Measurements from ENCODE around the gene MLST8.
"Not testable (repeated sequence)": the region's sequence is repeated elsewhere in the genome, so short reads cannot be mapped to it uniquely, and the experiment has no call there.

Gene MLST8

GRCh38 chr16:2191446-2191706, 13.9 kb upstream of the MLST8 start:
- no peak for DNase-seq

DNA sequence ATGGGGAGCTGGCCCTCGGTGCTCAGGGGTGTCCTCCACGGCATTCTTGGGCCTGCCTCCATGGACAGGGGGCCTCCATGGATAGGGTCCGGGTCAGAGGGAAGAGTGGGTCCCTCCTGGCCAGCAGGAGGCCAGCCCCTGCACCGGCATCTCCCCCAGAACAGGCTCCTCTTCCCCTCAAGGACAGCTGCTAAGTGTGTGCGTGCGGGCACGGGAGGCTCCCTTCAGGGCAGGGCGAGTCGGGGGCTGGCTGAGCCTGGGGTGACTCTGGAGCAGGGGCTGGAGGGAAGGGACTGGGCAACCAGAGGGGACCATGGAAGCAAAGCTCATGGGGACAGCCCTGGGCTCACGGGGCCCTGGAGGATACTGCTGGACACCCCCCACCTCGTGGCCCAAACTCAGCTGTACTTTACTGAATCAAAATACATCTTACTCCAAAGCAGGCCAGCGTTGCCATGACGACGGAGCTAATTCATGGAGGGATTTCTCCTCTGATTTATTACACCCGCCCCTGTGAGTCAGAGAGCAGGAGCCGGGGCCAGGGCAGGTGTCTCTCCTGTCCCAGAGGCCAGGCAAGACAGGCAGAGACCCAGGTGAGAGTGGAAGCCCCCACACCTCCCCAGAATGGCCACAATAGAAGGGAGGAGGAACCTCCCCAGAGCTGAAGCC, 11.0 kb upstream of the MLST8 start:
- DNase-seq: peak; percentile 81

DNA sequence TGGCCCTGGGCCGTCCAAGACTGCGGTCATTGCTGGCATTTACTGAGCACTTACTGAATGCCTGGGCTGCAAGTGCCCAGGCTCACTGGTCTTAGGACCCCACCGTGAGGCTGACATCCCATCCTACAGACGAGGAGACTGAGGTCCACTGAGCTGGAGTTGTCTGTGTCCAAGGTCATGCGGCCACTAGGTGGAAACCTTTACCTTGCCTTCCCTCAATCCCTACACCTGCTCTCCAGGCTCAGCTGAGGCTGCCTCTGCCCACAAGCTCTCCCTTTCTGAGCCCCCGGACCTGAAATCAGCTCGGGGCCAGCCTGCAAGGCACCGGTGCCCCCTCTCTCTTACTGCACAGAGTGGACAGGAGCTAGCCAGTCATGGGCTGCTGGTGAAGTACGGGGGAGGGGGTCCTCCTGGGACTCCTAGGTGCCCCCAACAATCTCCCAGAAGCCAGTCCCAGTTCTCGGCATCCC, 10.4 kb upstream of the MLST8 start:
- DNase-seq: peak; percentile 86

DNA sequence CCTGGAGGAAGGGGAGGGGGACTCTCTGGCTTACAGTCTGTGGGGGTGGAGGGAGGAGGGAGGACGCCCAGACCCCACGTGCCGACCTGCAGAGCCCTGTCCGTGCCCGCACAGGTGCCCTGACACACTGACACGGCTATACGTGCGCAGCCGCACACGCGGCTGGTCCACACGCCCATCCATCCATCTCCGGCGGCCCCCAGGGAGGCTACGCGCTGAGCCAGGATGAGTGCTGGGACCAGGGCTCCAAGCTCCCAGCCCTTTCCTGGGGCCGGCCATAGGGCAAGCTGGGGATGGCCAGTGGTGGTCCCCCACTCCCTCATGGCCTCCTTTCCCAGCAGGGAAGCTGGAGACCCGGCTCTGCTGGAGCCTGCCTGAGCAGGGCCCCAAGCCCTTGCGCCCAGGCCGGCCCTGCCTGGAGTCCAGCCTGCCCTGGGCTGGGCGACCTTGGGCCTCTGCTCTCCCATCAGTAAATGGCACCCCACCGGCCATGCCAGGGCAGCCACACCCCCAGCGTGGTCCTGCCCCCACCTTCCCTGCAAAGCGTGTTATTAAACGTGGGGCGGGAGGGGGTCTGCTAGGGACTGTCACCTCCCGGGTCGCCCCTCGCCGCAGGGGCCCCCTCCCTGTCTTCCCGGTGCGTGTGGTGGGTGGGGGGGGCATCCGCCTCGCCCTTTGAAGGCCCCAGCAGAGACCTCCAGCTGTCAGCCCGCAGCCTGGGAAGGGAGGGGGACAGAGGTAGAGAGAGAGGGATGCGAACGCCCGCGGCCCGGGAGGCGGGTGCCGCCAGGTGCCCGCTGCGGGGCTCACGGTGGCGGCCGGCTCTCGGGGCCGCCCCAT, 9.7 kb upstream of the MLST8 start:
- peak; percentile 58 for DNase-seq

DNA sequence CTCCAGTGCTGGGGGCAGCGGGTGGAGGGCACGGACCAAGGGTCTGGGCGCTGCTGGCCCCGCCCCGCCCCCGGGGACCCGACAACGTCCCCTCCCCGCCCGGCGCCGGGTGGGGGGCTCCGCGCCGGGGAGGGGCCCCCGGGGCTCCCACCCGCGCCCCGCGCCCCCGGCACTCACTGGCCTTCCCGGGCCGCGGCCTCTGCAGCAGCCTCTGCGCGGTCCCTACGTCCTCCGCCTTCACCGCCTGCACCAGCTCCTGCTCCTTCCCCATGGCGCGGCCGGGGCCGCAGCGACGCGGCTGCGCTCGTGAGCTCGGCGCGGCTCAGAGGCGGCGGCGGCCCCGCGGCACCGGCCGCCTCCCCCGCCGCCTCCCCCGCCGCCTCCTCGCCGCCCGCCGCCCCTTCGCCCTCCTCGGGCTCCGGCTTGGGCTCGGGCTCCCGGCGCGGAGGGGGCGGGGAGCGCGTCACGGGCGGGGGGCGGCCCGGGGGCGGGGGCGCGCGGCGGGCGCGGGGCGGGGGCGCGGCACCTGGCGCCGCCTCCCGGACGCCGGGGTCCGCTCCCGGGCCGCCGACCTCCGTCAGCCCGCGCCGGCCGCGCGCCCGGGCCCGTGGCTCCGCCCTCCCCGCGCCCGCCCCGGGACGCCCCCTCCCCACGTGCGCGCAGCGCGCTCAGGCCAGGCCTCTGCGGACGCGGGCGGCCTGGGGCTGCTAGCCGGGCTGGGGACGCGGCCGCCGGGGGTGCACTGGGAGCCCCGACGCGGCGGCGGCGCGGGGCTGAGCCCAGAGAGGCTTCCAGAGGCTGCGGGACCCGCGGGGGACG, 8.9 kb upstream of the MLST8 start, which contains the start of gene CASKIN1:
TSS of gene CASKIN1 (minus strand) at position 444 of the 819 bp plus-strand sequence. CDS start at position 271, 173 bp downstream.
- peak; percentile 71 for DNase-seq

DNA sequence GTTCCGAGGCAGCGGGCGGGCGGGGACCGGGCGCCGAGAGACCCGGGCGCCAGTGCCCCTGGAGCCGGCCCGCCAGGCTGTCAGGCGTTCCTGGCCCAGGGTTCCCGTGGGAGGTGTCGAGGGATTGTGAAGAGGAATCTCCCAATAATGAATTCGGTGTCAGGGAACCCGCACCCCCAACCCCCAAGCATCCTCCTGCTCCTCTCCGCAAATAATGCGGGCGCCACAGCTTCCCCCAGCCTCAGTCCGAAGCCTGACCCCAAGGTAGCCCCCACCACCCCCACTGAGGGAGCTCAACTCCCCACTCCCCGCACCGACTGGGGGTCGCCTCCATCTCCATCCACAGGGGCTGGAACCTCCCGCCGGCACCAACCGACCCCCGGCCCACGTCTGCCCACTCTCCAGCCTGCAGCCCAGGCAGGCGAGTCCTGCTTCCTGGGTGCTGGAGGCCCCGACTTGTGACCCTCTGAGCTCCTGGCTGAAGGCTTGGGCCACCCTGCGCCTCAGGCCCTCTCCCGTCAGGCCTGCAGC, 8.2 kb upstream of the MLST8 start:
- DNase-seq: no peak

- DNase-seq: no peak
Measured at GRCh38 chr16:2197765-2198164, 7.5 kb upstream of the MLST8 start.

GRCh38 chr16:2198283-2198682, 7.0 kb upstream of the MLST8 start:
- DNase-seq: no peak

- DNase-seq: no peak
Measured at GRCh38 chr16:2199095-2199494, 6.2 kb upstream of the MLST8 start.

- DNase-seq: no peak
Measured at GRCh38 chr16:2199621-2200139, 5.6 kb upstream of the MLST8 start.

GRCh38 chr16:2200313-2200712, 4.9 kb upstream of the MLST8 start:
- DNase-seq: no peak

GRCh38 chr16:2203119-2203688, 2.0 kb upstream of the MLST8 start:
- not testable (repeated sequence) for DNase-seq

DNA sequence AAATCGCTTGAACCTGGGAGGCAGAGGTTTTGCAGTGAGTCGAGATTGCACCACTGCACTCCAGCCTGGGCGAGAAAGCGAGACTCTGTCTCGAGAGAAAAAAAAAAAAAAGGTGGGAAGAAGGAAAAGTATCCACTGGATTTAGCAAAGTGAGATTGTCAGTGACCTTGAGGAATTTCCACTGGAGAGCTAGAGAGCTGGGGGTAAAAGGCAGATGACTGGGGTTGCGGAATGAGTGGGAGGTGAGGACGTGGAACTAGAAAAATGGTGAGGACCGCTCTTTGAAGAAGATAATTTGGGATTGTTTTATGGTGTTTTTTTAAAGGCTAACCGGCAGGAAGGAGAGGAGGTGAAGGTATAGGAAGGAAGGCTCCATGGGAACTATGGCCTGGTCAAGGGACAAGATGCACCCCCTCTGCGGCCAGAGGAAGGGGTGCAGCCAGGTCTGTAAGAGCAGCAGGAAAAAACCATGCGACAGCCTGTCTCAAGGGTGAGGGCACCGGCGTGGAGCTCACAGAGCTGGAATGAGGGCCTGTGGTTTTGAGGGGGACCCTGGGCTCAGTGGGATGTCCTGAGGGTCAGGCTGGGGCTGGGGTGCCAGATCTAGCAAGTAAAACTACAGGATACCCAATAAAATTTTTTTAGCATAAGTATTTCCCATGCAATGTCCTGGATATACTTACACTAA, 694 bp upstream of the MLST8 start:
- DNase-seq: no peak

DNA sequence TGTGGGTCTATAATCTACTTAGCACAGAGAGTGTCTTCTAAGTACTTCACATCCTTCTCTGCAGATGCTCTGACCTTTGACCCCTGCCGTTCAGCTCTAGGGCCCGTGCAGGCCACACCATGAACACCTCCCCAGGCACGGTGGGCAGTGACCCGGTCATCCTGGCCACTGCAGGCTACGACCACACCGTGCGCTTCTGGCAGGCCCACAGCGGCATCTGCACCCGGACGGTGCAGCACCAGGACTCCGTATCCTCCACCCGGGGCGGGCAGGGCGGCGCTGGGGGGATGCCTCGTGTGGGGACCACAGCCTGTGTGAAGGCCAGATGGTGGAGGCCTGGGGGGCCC, 686 bp downstream of the MLST8 start:
- DNase-seq: peak; percentile 73

DNA sequence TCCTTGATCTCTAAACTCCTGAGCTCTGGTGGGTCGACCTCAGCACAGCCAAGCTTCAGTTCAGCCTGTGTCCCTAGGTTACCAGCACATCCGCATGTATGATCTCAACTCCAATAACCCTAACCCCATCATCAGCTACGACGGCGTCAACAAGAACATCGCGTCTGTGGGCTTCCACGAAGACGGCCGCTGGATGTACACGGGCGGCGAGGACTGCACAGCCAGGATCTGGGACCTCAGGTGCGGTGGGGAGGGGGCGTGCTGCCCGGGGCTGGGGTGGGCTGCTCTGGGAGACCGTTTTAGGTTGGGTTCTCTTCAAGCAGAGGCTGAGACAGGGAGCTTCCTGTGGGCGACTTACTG, 1.1 kb downstream of the MLST8 start:
- no peak for DNase-seq

DNA sequence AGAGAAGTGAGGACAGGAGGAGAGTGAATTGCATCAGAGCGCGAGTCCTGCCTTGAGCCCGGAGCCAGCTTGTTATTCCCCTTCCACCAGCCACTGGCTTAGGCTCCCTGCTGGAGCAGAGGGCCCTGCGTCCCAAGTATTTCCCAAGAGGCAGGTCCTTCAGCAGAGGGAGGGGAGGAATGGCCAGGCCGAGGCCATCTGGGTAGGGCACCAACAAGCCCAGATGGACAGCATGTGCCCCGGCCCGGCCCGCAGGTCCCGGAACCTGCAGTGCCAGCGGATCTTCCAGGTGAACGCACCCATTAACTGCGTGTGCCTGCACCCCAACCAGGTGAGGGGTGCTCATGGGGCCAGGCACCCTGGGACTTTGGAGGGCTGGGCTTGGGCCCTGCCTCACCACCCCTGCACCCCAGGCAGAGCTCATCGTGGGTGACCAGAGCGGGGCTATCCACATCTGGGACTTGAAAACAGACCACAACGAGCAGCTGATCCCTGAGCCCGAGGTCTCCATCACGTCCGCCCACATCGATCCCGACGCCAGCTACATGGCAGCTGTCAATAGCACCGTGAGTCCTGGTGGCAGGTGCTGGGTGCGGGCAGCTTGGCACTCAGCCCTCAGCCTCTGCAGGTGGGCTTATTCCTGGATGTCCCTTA, 1.7 kb downstream of the MLST8 start:
- no peak for DNase-seq

GRCh38 chr16:2207872-2208271, 2.6 kb downstream of the MLST8 start:
- no peak for DNase-seq

- no peak for DNase-seq
Measured at GRCh38 chr16:2208308-2208707, 3.1 kb downstream of the MLST8 start.

DNA sequence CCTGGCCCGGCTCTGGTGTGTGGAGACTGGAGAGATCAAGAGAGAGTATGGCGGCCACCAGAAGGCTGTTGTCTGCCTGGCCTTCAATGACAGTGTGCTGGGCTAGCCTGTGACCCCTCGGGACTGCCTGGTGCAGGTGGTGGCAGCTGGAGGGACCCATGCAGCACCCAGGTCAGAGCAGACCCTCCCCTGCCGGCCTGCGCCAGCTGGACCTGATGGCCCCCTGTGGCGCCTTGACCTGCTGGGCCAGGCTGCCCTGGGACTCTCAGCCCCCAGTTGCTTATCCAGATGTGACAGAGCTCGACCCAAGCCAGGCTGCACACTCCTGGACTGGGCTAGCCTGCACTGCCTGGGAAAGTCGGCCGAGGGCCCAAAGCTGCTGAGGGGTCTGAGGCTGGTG, 3.5 kb downstream of the MLST8 start:
- no peak for DNase-seq

GRCh38 chr16:2209258-2210008, 4.2 kb downstream of the MLST8 start:
- no peak for DNase-seq

DNA sequence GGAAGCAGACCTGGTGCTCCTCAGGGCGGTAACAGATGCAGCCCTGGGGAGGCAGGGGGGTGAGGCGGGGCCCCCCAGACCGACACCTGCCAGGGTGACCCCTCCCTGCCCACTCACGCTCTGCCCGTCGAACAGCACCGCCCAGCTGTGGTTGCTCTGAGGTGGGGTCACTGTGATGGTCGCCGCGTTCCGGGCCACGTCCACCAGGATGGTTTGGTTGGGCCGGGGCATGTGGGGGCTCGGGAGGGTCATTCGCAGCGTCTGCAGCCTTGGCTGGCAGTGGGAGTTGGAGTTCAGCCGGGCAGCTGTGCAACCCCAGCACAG, 4.7 kb downstream of the MLST8 start:
- no peak for DNase-seq

Data from DMS53 (cell line).